HuH-7.5 (cell line): ENCODE measurements around the gene MED8.

Experiments
- DNase-seq: peaks from one replicate; pipeline ENCODE4 v3.0.0; 2011; ENCODE audit warnings: low spot score

MED8 gene

GRCh38 chr1:43334453-43335205 lies 55.0 kb downstream of the MED8 start:
- no peak for DNase-seq
